ENCODE results near the gene HBA2.
"Not testable (repeated sequence)": the region's sequence is repeated elsewhere in the genome, so short reads cannot be mapped to it uniquely, and the experiment has no call there.

HBA2 gene

GRCh38 chr16:176006-176405 is 3.3 kb downstream of the HBA2 start:
- DNase-seq: not testable (repeated sequence)

GRCh38 chr16:176477-177382 is 4.1 kb downstream of the HBA2 start, which contains the start of gene HBA1:
HBA1 (plus strand) TSS chr16:176680; CDS start chr16:176717, 37 bp downstream.
- DNase-seq: not testable (repeated sequence)

- DNase-seq: peak; percentile 77
Observed at GRCh38 chr16:177394-177822, 4.7 kb downstream of the HBA2 start.

- no peak for DNase-seq
Observed at GRCh38 chr16:177981-178667, 5.4 kb downstream of the HBA2 start.

DNA sequence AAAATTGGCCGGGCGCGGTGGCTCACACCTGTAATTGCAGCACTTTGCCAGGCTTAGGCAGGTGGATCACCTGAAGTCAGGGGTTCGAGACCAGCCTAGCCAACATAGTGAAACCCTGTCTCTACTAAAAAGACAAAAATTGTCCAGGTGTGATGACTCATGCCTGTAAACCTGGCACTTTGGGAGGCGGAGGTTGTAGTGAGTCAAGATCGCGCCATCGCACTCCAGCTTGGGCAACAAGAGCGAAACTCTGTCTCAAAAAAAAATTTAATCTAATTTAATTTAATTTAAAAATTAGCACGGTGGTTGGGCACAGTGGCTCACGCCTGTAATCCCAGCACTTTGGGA is 6.0 kb downstream of the HBA2 start:
- DNase-seq: no peak

- no peak for DNase-seq
Observed at GRCh38 chr16:179211-180092, 6.8 kb downstream of the HBA2 start.

- peak; percentile 40 for DNase-seq
Observed at GRCh38 chr16:180101-180675, 7.5 kb downstream of the HBA2 start, which contains the start of gene HBQ1. HBQ1 (plus strand) TSS chr16:180459; CDS start chr16:180487, 28 bp downstream.

GRCh38 chr16:180681-181564 is 8.2 kb downstream of the HBA2 start:
- DNase-seq: peak; percentile 39

- DNase-seq: peak; percentile 72
Observed at GRCh38 chr16:181565-182021, 8.9 kb downstream of the HBA2 start.

DNA sequence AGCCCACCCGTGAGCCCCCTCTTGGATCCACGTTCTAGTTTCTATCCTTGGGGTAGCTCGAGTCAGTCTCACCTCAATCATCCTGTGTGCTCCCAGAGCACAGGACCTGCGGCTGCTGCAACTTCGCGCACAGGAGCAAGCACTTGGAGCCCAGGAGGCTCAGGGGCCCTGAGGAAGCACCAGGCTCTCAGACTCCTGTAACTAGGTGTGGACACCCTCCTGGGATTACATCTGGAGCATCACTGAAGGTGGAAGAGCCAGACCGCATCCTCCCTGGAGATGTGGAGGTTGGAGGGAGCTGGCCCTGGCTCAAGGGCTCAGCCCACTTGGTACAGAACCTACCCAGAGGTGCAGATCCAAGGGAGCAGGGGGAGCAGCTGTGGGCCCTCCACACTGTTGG is 10.3 kb downstream of the HBA2 start:
- DNase-seq: no peak

GRCh38 chr16:185213-185612 is 12.5 kb downstream of the HBA2 start:
- peak; percentile 39 for DNase-seq

DNA sequence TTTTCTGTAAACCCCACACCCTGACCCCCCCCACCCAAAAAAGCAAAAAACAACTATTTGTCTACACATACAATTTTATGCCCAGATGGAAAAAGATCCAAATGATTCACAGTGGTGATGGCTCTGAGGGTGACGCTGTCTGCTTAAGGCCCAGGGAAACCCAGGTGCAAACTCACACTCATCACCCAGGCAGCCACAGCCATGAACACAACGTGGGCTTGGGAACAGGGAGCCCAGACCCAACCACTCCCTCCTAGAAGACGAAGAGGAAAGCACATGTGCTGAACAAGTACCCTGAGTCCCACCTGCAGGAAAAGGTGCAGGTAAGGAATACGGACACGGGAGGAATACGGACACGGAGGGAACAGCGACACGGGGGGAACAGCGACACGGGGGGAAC is 13.0 kb downstream of the HBA2 start:
- DNase-seq: no peak

- DNase-seq: no peak
Observed at GRCh38 chr16:187330-187729, 14.7 kb downstream of the HBA2 start.

DNA sequence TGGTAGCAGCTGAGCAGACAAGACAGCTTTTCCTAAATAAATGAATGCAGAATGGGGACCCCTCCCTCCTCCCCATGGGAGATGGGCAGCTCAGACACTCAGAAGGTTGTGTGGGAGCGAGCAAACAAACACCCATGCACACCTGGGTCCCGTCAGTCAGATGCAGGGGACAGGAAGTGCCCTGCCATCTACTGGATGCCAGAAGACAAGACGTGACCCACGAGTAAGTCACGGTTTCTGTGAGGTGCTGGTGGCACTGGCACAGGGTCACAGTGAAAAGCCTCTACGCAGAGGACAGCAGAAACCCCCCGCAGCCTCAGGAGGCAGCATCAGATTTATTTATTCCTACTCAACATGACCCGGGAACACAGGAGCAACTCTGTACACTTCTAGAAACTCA is 16.0 kb downstream of the HBA2 start:
- DNase-seq: no peak

- DNase-seq: no peak
Observed at GRCh38 chr16:189604-190186, 17.0 kb downstream of the HBA2 start.

DNA sequence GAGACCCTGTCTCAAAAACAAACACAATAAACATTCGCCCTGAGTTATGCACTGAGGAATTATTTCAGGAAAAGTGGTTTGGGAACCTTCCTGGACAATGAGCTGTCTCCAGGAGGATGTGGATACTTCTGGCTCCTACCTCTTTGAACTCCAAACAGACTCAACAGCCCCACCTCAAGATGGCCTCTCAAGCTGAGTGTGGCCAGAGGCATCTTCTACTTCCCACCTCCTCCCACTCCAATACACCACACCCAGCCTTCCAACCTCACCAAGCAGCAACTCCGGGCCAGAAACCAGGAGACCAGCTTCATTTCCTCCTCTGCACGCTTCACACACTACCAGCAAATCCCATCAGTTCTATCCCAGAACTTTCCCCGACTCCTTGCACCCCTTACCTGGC is 19.2 kb downstream of the HBA2 start:
- DNase-seq: no peak

GRCh38 chr16:192686-193085 is 20.0 kb downstream of the HBA2 start:
- DNase-seq: no peak

DNA sequence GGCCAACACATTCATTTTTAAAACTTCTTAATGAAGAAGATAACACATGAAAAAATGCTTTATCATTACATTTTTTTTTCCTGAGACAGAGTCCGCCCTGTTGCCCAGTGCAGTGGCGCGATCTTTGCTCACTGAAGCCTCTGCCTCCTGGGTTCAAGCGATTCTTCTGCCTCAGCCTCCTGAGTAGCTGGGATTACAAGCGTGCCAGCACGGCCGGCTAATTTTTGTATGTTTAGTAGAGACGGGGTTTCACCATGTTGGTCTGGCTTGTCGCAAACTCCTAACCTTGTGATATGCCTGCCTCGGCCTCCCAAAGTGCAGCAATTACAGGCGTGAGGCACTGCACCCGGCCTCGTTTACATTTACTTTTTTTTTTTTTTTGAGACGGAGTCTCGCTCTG is 20.8 kb downstream of the HBA2 start:
- DNase-seq: no peak

DNA sequence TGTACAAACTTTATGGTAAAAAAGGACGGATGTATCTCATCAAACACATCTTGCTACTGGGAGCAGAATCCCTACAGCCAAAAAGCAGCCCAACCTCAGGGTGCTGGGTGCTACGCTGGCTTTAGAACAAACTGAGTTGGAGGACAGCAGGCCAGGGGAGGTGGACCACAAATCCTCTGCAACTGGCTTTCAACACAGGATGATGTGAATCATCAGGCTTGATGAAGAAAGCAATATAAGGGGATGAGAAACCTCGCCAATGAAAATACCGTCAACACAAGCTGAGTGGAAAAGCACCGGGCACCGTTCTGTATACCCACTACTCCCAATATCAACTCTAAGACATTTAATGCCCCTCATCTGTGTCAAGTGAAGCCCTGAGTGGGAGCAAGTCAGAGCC is 21.8 kb downstream of the HBA2 start:
- DNase-seq: no peak

DNA sequence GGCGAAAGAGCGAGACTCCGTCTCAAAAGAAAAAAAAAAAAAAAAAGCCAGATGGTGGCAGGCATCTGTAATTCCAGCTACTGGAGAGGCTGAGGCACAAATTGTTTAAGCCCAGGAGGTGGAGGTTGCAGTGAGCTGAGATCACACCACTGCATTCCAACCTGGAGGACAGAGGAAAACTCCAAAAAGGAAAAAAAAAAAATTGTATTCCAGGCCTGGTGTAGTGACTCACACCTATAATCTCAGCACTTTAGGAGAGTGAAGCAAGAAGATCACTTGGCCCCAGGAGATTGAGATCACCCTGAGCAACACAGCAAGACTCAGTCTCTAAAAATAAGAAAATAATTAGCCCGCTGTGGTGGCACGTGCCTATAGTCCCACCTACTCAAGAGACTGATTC is 27.7 kb downstream of the HBA2 start:
- DNase-seq: no peak

GRCh38 chr16:203246-203645 is 30.6 kb downstream of the HBA2 start:
- no peak for DNase-seq

Measured in right hindlimb (tissue), 1 donor.